ENCODE data around the gene CA10. TPM values are rescaled to one million over a fixed set of nuclear protein-coding genes. Genes with fewer than 3 reads are reported as not detected.

CA10 gene
- total and polyA plus RNA-seq, 9 of the 15 experiments (the other 6 are each of a cell fraction or from before 2014, with no cell fraction given) = not detected

DNA sequence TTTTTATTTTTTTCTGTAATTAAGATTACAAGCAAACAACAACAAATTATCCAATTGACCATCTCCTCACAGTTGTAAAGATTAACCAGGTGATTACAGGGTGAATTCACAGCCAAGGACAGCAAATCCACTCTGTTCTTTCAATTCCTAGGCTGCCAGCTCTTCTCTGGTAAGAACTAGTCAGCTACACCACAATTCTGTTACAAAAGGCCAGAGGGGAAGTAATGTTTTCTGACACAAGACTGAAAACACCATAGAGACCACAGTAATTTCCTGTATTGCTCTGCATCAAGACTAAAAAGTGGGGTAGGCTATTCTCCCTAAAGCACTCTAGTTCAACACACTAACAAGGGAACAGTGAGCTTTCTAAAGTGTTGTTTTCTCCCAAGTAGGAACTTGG is 10.6 kb downstream of the CA10 start:
- ATAC-seq (no peak), DNase-seq (ENCODE audit: extremely low read depth in 1 of 4, low spot score in 3 of 4) (no peak), FAIRE-seq (no peak)
- ChIA-PET CTCF (ENCODE audit: low intra/inter-chr PET ratio) (no interaction called here), POLR2A (no interaction called here)
- no peaks in the 10 kb centered on the region for H4K20me1 ChIP-seq (replicated peaks; ENCODE audit: control insufficient read depth, insufficient read depth, low read length)
- no peak overlapping the region for H2AFZ ChIP-seq (ENCODE audit: low read depth, low read length)
- H3K36me3 ChIP-seq (ENCODE audit: control insufficient read depth, insufficient read depth, low read length) = no peaks in the 10 kb centered on the region
- H3K9ac ChIP-seq (ENCODE audit: insufficient read depth in 1 of 2, low read depth in 2 of 2, low read length in 2 of 2) = no peak overlapping the region
- H3K4me1 ChIP-seq (replicated peaks in 1 of 2; ENCODE audit: control insufficient read depth in 2 of 2, insufficient read depth in 2 of 2, low read length in 2 of 2) = no peaks in the 10 kb centered on the region
- H3K4me3 ChIP-seq = no peak overlapping the region
- no peaks in the 10 kb centered on the region for H3K79me2 ChIP-seq (ENCODE audit: control insufficient read depth, insufficient read depth, low read length)
- intact Hi-C loops (cut with micrococcal nuclease) (no loop called here), in situ Hi-C loops (cut with MboI) (no loop called here)
- TF ChIP-seq HCFC1 (IDR thresholded peaks at IDR 0.05; ENCODE audit: low read depth, low read length) (no peak), HMGN3 (IDR thresholded peaks at IDR 0.05; ENCODE audit: borderline replicate concordance, extremely low read depth, insufficient read length, low read depth, low read length) (no peak), ZBTB8A (IDR thresholded peaks at IDR 0.05; ENCODE audit: partially characterized antibody) (no peak), ZNF584 (CRISPR knock-in tag; IDR thresholded peaks at IDR 0.05; ENCODE audit: low read depth) (no peak), ZFP36 (IDR thresholded peaks at IDR 0.05; ENCODE audit: low read depth, low read length, partially characterized antibody) (no peak), HIVEP1 (CRISPR knock-in tag; IDR thresholded peaks at IDR 0.05) (no peak), TCF7 (IDR thresholded peaks at IDR 0.05; ENCODE audit: borderline replicate concordance) (no peak), CREB1 (IDR thresholded peaks at IDR 0.05) (no peak), CREB1 (CRISPR knock-in tag; IDR thresholded peaks at IDR 0.05) (no peak)
- TF ChIP-seq, protein P1, sequence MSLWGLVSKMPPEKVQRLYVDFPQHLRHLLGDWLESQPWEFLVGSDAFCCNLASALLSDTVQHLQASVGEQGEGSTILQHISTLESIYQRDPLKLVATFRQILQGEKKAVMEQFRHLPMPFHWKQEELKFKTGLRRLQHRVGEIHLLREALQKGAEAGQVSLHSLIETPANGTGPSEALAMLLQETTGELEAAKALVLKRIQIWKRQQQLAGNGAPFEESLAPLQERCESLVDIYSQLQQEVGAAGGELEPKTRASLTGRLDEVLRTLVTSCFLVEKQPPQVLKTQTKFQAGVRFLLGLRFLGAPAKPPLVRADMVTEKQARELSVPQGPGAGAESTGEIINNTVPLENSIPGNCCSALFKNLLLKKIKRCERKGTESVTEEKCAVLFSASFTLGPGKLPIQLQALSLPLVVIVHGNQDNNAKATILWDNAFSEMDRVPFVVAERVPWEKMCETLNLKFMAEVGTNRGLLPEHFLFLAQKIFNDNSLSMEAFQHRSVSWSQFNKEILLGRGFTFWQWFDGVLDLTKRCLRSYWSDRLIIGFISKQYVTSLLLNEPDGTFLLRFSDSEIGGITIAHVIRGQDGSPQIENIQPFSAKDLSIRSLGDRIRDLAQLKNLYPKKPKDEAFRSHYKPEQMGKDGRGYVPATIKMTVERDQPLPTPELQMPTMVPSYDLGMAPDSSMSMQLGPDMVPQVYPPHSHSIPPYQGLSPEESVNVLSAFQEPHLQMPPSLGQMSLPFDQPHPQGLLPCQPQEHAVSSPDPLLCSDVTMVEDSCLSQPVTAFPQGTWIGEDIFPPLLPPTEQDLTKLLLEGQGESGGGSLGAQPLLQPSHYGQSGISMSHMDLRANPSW (CRISPR knock-in tag; IDR thresholded peaks at IDR 0.05) = no peak
- TF ChIP-seq, protein P2, sequence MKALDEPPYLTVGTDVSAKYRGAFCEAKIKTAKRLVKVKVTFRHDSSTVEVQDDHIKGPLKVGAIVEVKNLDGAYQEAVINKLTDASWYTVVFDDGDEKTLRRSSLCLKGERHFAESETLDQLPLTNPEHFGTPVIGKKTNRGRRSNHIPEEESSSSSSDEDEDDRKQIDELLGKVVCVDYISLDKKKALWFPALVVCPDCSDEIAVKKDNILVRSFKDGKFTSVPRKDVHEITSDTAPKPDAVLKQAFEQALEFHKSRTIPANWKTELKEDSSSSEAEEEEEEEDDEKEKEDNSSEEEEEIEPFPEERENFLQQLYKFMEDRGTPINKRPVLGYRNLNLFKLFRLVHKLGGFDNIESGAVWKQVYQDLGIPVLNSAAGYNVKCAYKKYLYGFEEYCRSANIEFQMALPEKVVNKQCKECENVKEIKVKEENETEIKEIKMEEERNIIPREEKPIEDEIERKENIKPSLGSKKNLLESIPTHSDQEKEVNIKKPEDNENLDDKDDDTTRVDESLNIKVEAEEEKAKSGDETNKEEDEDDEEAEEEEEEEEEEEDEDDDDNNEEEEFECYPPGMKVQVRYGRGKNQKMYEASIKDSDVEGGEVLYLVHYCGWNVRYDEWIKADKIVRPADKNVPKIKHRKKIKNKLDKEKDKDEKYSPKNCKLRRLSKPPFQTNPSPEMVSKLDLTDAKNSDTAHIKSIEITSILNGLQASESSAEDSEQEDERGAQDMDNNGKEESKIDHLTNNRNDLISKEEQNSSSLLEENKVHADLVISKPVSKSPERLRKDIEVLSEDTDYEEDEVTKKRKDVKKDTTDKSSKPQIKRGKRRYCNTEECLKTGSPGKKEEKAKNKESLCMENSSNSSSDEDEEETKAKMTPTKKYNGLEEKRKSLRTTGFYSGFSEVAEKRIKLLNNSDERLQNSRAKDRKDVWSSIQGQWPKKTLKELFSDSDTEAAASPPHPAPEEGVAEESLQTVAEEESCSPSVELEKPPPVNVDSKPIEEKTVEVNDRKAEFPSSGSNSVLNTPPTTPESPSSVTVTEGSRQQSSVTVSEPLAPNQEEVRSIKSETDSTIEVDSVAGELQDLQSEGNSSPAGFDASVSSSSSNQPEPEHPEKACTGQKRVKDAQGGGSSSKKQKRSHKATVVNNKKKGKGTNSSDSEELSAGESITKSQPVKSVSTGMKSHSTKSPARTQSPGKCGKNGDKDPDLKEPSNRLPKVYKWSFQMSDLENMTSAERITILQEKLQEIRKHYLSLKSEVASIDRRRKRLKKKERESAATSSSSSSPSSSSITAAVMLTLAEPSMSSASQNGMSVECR (CRISPR knock-in tag; IDR thresholded peaks at IDR 0.05) = no peak
- TF ChIP-seq, protein P3, sequence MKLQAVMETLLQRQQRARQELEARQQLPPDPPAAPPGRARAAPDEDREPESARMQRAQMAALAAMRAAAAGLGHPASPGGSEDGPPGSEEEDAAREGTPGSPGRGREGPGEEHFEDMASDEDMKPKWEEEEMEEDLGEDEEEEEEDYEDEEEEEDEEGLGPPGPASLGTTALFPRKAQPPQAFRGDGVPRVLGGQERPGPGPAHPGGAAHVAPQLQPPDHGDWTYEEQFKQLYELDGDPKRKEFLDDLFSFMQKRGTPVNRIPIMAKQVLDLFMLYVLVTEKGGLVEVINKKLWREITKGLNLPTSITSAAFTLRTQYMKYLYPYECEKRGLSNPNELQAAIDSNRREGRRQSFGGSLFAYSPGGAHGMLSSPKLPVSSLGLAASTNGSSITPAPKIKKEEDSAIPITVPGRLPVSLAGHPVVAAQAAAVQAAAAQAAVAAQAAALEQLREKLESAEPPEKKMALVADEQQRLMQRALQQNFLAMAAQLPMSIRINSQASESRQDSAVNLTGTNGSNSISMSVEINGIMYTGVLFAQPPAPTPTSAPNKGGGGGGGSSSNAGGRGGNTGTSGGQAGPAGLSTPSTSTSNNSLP (IDR thresholded peaks at IDR 0.05; ENCODE audit: borderline replicate concordance, low read depth, low read length) = no peak
- TF ChIP-seq, protein P4, sequence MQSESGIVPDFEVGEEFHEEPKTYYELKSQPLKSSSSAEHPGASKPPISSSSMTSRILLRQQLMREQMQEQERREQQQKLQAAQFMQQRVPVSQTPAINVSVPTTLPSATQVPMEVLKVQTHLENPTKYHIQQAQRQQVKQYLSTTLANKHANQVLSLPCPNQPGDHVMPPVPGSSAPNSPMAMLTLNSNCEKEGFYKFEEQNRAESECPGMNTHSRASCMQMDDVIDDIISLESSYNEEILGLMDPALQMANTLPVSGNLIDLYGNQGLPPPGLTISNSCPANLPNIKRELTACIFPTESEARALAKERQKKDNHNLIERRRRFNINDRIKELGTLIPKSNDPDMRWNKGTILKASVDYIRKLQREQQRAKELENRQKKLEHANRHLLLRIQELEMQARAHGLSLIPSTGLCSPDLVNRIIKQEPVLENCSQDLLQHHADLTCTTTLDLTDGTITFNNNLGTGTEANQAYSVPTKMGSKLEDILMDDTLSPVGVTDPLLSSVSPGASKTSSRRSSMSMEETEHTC (IDR thresholded peaks at IDR 0.05) = no peak
- no TSS peak for BruUV-seq (replicated peaks)
- no peak overlapping the region for H3K27ac ChIP-seq (ENCODE audit: extremely low read depth, low read depth, low read length)
- H3K27me3 ChIP-seq (ENCODE audit: control insufficient read depth in 2 of 2, insufficient read depth in 2 of 2, low read length in 2 of 2) = no peaks in the 10 kb centered on the region
- H3K4me2 ChIP-seq (ENCODE audit: insufficient read depth, low read length) = no peak overlapping the region
- H3K9me1 ChIP-seq (ENCODE audit: control insufficient read depth, insufficient read depth, low read length) = no peaks in the 10 kb centered on the region
- no peaks in the 10 kb centered on the region for H3K9me3 ChIP-seq (replicated peaks; ENCODE audit: control insufficient read depth, insufficient read depth, low read depth, low read length)

All from K562 (cell line).